Tibial artery (tissue), 4 donors: ENCODE measurements around the gene ZNF646.

Source experiments
- DNase-seq, 2 donors: peaks; one replicate each; pipeline ENCODE4 v3.0.0-alpha.2; 2019
- H3K27ac ChIP-seq, 2 donors: fragments of 200-600 bp; sonication (generic) in 1 of 2; 1 replicate in 1 of 2; 2 replicates in 1 of 2; pipeline ENCODE4 v1.5.1; 2018 to 2019; ENCODE audit warnings: mild to moderate bottlenecking in 1 of 2
- H3K27me3 ChIP-seq, 2 donors: fragments of 200-600 bp; sonication (generic) in 1 of 2; one replicate each; pipeline versions ENCODE4 v1.5.1 to v1.6.0; 2016 to 2019
- H3K36me3 ChIP-seq, 3 donors: fragments of 200-600 bp; sonication (generic) in 2 of 3; one replicate each; pipeline ENCODE4 v1.5.1; 2016 to 2019; ENCODE audit warnings: mild to moderate bottlenecking in 2 of 3
- H3K4me1 ChIP-seq, 4 donors: fragments of 200-600 bp; sonication (generic) in 2 of 4; 1 replicate in 3 of 4; 2 replicates in 1 of 4; pipeline ENCODE4 v1.5.1; 2016 to 2019
- H3K4me3 ChIP-seq, 2 donors: fragments of 200-600 bp; sonication (generic) in 1 of 2; 1 replicate in 1 of 2; 2 replicates in 1 of 2; pipeline ENCODE4 v1.5.1; 2018 to 2019; ENCODE audit warnings: mild to moderate bottlenecking in 2 of 2
- H3K9me3 ChIP-seq, 3 donors: fragments of 200-600 bp; sonication (generic) in 1 of 3; one replicate each; pipeline ENCODE4 v1.5.1; 2016 to 2019
- CTCF ChIP-seq, 2 experiments: fragments of 200-600 bp in 1 of 2; fragments of 450-650 bp in 1 of 2; IDR thresholded peaks; one replicate each; pipeline ENCODE4 v1.5.1; 2017 to 2019; ENCODE audit warnings: antibody characterized with exemption in 2 of 2, mild to moderate bottlenecking in 1 of 2, moderate library complexity in 1 of 2
- intact Hi-C: fragments of 100-400 bp; cut with DNase I; formaldehyde crosslinking; loops from one replicate; pipeline ENCODE4 v1.15.0; 2023; ENCODE audit warnings: low total_unique reads

The ZNF646 gene

GRCh38 chr16:31032736-31033708 lies 41.2 kb upstream of the ZNF646 start, which contains the start of gene STX4:
Gene STX4, plus strand, starts transcription at chr16:31033558. Its CDS starts 248 bp downstream, at chr16:31033806.
- H3K27me3 ChIP-seq, result no peaks in the 10 kb centered on the region
- H3K27ac ChIP-seq, result peak within 1 kb of the TSS; percentile 92 to 93
- no peaks in the 10 kb centered on the region for H3K9me3 ChIP-seq
- H3K36me3 ChIP-seq, result peaks cover 2 to 25% (median 21%) of the 10 kb centered on the region in 3 donors
- peaks cover 0 to 22% (median 12%) of the 10 kb centered on the region in 4 donors for H3K4me1 ChIP-seq
- H3K4me3 ChIP-seq, result peak within 1 kb of the TSS; percentile 83 to 99
- intact Hi-C loops, result loop anchor here (5.0 kb wide), 1 partner anchor 36 kb away; no protein-coding TSS in a partner anchor
- peak in 1 of 2 experiments; percentile 5 for TF ChIP-seq CTCF (IDR thresholded peaks at IDR 0.05)
- DNase-seq, result peak; percentile 97 to 98

- Histone ChIP-seq H3K36me3 (peaks cover 11 to 34% (median 30%) of the 10 kb centered on the region in 3 donors), H3K4me3 (peak overlapping the region; percentile 83 to 99), H3K4me1 (peaks cover 0 to 22% (median 12%) of the 10 kb centered on the region in 4 donors), H3K9me3 (no peaks in the 10 kb centered on the region), H3K27me3 (no peaks in the 10 kb centered on the region), H3K27ac (peak overlapping the region; percentile 92 to 93)
- intact Hi-C loops, result loop anchor here (2.0 to 5.0 kb wide), 2 partner anchors 37 to 41 kb away; partner anchors contain the start of genes ZNF646 and ZNF668
- no peak for TF ChIP-seq CTCF (IDR thresholded peaks at IDR 0.05)
- peak; percentile 94 to 96 for DNase-seq
Observed at GRCh38 chr16:31033709-31034492, 40.3 kb upstream of the ZNF646 start.

GRCh38 chr16:31036691-31037090 lies 37.5 kb upstream of the ZNF646 start:
- no peak for DNase-seq
- Histone ChIP-seq H3K4me3 (no peak overlapping the region), H3K27ac (no peak overlapping the region), H3K9me3 (no peaks in the 10 kb centered on the region), H3K4me1 (peaks cover 0 to 22% (median 12%) of the 10 kb centered on the region in 4 donors), H3K36me3 (peaks cover 36 to 60% (median 58%) of the 10 kb centered on the region in 3 donors), H3K27me3 (no peaks in the 10 kb centered on the region)
- intact Hi-C loops, result no loop called here
- no peak for TF ChIP-seq CTCF (IDR thresholded peaks at IDR 0.05)

DNA sequence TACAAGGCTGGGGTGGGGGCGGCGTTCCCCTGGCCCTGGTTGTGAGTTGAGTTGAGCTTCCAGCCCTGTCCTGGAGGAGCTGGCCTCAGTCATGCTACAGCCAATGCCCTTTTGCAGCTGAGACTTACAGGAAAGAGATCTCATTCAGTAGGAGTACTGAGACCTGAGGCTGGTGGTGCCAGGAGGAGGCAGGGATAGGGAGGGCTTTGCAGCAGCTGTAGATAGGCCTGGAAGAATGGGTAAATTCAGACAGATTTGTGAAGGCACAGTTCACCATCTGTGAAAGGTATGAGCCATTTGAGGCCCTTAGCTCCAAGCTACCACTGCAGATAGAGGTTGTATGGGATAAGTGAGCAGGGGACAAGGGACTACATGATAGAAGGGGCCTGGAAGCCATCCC lies 35.2 kb upstream of the ZNF646 start:
- intact Hi-C loops, result loop anchor here (2.0 kb wide), 1 partner anchor 108 kb away; no protein-coding TSS in a partner anchor
- no peak overlapping the region for H3K27ac ChIP-seq

More for the DNA sequence above, 35.2 kb upstream of the ZNF646 start:
- TF ChIP-seq CTCF (IDR thresholded peaks at IDR 0.05), result no peak
- no peak overlapping the region for H3K4me3 ChIP-seq
- H3K36me3 ChIP-seq, result peaks cover 47 to 77% (median 73%) of the 10 kb centered on the region in 3 donors
- no peaks in the 10 kb centered on the region for H3K27me3 ChIP-seq
- no peaks in the 10 kb centered on the region for H3K9me3 ChIP-seq
- DNase-seq, result no peak
- peaks cover 0 to 15% (median 11%) of the 10 kb centered on the region in 4 donors for H3K4me1 ChIP-seq
